ENCODE results near the gene NME5.

Gene NME5

GRCh38 chr5:138111937-138112336, 27.3 kb downstream of the NME5 start:
- POLR2A ChIA-PET, result no interaction called here
- CTCF ChIA-PET, result interaction anchor here (2.8 kb wide), 1 partner anchor 35 kb away, joined by 11 read pairs; no protein-coding TSS in a partner anchor
- TF ChIP-seq CTCF (IDR thresholded peaks at IDR 0.05; ENCODE audit: control extremely low read depth, extremely low read depth, low read depth, missing control alignments), result no peak
- no peak for DNase-seq (ENCODE audit: extremely low spot score)

GRCh38 chr5:138111181-138111580, 28.0 kb downstream of the NME5 start:
- POLR2A ChIA-PET, result no interaction called here
- no peak for TF ChIP-seq CTCF (IDR thresholded peaks at IDR 0.05; ENCODE audit: control extremely low read depth, extremely low read depth, low read depth, missing control alignments)
- DNase-seq (ENCODE audit: extremely low spot score), result no peak
- CTCF ChIA-PET, result interaction anchor here (1.4 to 2.8 kb wide), 2 partner anchors 23 to 34 kb away, joined by 3 to 11 read pairs; no protein-coding TSS in a partner anchor

GRCh38 chr5:138110266-138110963, 28.8 kb downstream of the NME5 start:
- ChIA-PET POLR2A (no interaction called here), CTCF (interaction anchor here (1.4 to 2.8 kb wide), 3 partner anchors 23 to 69 kb away, joined by 3 to 11 read pairs (median 3); partner anchors contain the start of gene KIF20A)
- DNase-seq (ENCODE audit: extremely low spot score), result no peak
- TF ChIP-seq CTCF (IDR thresholded peaks at IDR 0.05; ENCODE audit: control extremely low read depth, extremely low read depth, low read depth, missing control alignments), result no peak

- no peak for DNase-seq (ENCODE audit: extremely low spot score)
- ChIA-PET POLR2A (no interaction called here), CTCF (interaction anchor here (1.0 to 2.8 kb wide), 7 partner anchors 24 to 331 kb away, joined by 3 to 11 read pairs (median 3); partner anchors contain the start of gene KIF20A)
- no peak for TF ChIP-seq CTCF (IDR thresholded peaks at IDR 0.05; ENCODE audit: control extremely low read depth, extremely low read depth, low read depth, missing control alignments)
Measured at GRCh38 chr5:138109463-138110265, 29.6 kb downstream of the NME5 start.

GRCh38 chr5:138107213-138107612, 32.0 kb downstream of the NME5 start:
- POLR2A ChIA-PET, result no interaction called here
- CTCF ChIA-PET, result interaction anchor here (1.2 kb wide), 1 partner anchor 16 kb away, joined by 5 read pairs; no protein-coding TSS in a partner anchor
- TF ChIP-seq CTCF (IDR thresholded peaks at IDR 0.05; ENCODE audit: control extremely low read depth, extremely low read depth, low read depth, missing control alignments), result no peak
- no peak for DNase-seq (ENCODE audit: extremely low spot score)

GRCh38 chr5:138105709-138106108, 33.5 kb downstream of the NME5 start:
- no peak for TF ChIP-seq CTCF (IDR thresholded peaks at IDR 0.05; ENCODE audit: control extremely low read depth, extremely low read depth, low read depth, missing control alignments)
- DNase-seq (ENCODE audit: extremely low spot score), result no peak
- CTCF ChIA-PET, result no interaction called here
- POLR2A ChIA-PET, result no interaction called here

Measured in GM10248 (cell line).